ENCODE results near the gene SHISA9.
"Not testable (repeated sequence)": the region's sequence is repeated elsewhere in the genome, so short reads cannot be mapped to it uniquely, and the experiment has no call there.

The SHISA9 gene

DNA sequence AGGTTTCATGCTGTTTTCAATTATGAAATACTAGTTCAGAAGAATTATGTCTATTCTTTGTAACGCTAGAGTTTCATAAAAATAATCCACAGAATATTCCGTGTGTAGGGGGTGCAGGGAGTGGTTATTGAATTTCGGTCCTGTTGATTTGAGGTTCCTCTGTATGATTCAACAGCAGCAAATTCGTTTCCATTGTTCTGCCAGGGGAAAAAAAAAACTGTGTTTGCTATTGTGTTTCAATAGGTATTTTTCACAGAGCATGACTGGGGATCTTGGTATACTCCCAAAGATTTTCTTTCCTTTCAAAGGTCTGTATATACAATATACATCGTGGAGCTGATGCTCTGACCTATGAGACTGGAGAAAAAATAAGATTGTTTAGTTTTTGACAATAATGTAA lies 15.8 kb downstream of the SHISA9 start:
- H3K4me3 ChIP-seq (ENCODE audit: control insufficient read depth, low read depth, low read length): no peak overlapping the region
- TF ChIP-seq, protein P1, sequence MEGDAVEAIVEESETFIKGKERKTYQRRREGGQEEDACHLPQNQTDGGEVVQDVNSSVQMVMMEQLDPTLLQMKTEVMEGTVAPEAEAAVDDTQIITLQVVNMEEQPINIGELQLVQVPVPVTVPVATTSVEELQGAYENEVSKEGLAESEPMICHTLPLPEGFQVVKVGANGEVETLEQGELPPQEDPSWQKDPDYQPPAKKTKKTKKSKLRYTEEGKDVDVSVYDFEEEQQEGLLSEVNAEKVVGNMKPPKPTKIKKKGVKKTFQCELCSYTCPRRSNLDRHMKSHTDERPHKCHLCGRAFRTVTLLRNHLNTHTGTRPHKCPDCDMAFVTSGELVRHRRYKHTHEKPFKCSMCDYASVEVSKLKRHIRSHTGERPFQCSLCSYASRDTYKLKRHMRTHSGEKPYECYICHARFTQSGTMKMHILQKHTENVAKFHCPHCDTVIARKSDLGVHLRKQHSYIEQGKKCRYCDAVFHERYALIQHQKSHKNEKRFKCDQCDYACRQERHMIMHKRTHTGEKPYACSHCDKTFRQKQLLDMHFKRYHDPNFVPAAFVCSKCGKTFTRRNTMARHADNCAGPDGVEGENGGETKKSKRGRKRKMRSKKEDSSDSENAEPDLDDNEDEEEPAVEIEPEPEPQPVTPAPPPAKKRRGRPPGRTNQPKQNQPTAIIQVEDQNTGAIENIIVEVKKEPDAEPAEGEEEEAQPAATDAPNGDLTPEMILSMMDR (IDR thresholded peaks at IDR 0.05; ENCODE audit: control insufficient read depth, insufficient read depth, low read depth, low read length, missing control alignments): no peak
- DNase-seq (ENCODE audit: low read depth): no peak

DNA sequence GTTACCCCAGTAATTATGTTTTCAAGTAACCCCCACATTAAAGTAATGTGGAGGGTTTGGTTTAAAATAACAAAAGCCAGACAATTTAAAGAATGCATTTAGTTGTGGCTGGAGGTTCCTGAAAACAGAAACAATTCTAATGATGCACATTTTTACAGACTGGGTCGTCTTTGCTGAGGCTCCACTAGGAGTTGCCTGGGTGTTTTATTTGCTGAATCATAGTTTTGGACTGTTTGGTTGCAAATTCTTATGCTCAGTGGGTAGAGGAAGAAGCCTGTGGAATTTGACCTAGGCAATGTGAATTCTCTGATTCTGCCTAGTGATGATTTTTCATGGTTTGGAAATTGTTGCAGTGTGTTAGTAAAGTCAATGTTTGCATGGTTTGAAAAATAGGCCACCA lies 16.3 kb downstream of the SHISA9 start:
- TF ChIP-seq, protein P1 (IDR thresholded peaks at IDR 0.05; ENCODE audit: control insufficient read depth, insufficient read depth, low read depth, low read length, missing control alignments): no peak
- H3K4me3 ChIP-seq (ENCODE audit: control insufficient read depth, low read depth, low read length): no peak overlapping the region
- DNase-seq (ENCODE audit: low read depth): no peak

DNA sequence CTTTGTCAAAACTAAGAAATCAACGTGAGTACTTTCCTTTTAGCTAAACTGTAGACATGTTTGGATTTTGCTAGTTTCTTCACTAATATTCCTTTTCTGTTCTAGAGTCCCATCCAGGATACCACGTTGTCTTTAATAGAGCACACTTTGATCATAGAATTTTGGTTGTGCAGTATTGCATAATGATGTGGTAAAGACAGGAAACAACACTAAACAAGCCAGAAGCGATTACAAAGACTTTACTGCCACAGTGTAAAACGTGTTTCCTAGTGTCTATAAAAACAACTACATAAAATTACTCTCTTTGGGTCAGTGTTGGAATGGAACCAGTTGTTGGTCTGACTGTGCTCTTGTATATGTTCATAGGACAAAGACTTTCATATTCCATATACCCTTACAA lies 19.3 kb downstream of the SHISA9 start:
- no peak for DNase-seq (ENCODE audit: low read depth)
- no peak overlapping the region for H3K4me3 ChIP-seq (ENCODE audit: control insufficient read depth, low read depth, low read length)
- TF ChIP-seq, protein P1 (IDR thresholded peaks at IDR 0.05; ENCODE audit: control insufficient read depth, insufficient read depth, low read depth, low read length, missing control alignments): no peak

DNA sequence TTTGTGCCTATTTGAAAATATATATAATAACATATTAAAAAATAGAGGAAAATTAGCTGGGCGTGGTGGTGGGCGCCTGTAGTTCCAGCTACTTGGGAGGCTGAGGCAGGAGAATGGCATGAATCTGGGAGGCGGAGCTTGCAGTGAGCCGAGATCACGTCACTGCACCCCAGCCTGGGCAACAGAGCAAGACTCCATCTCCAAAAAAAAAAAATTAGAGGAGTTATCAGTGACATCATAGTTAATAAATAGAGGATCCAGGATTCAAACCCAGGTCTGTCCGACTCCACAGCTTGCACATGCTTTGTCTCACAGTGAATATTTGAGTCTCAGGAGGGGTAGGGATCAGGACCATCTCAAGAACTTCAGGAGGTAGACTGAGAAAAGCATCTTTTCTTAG lies 22.2 kb downstream of the SHISA9 start:
- DNase-seq (ENCODE audit: low read depth); H3K4me3 ChIP-seq (ENCODE audit: control insufficient read depth, low read depth, low read length): not testable (repeated sequence)

DNA sequence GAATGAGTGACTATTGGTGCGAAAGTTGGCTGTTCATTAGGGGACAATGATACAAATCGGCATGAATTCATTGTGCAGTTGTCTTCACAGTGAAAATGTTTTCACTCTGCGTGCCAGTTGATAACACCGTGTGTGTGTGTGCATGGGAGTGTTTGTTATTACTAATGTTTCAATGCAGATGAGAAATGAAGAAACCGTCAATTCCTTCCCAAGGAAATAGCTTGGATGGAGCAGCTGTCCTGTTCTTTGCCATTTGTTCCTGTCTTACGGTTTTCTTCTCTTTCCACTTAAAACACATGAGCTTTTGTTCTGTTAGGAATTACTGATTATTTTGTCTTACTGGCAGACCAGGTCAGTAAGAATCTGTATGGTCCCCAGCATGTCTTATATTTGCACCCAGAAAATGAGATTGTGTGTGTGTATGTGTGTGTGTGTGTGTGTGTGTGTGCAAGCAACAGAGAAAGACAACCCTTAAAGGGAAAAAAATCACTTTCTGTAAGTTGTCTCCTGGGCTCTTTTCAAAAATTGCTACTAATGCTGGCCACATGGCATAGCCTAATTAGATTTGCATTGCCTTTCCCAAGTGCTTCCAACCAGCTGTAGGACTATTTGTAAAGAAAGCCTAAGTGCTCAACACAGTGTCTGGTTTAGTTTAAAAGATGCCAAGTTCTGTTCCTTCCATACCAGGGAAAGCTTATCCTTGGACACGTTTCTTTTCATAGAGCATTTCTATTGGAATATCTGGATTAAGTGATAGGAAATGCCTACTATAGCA lies 23.8 kb downstream of the SHISA9 start:
- TF ChIP-seq, protein P1 (IDR thresholded peaks at IDR 0.05; ENCODE audit: control insufficient read depth, insufficient read depth, low read depth, low read length, missing control alignments): no peak
- no peak overlapping the region for H3K4me3 ChIP-seq (ENCODE audit: control insufficient read depth, low read depth, low read length)
- DNase-seq (ENCODE audit: low read depth): no peak

DNA sequence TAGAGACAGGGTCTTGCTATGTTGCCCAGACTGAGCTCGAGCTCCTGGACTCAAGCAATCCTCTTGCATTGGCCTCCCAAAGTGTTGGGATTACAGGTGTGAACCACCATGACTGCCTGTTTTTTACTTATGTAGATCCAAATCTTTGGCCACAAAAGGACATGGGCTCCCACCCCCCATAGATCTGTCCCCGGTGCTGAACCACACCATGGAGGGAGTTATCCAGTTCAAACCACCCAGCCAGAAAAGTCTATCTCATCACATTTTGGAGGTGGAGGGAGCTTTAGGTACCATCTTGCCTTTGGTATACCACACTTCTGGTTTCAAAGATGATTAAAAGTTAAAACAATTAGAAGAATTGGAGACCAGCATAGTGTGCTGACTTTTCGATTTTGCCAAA lies 26.2 kb downstream of the SHISA9 start:
- no peak for DNase-seq (ENCODE audit: low read depth)
- no peak overlapping the region for H3K4me3 ChIP-seq (ENCODE audit: control insufficient read depth, low read depth, low read length)
- TF ChIP-seq, protein P1 (IDR thresholded peaks at IDR 0.05; ENCODE audit: control insufficient read depth, insufficient read depth, low read depth, low read length, missing control alignments): no peak

DNA sequence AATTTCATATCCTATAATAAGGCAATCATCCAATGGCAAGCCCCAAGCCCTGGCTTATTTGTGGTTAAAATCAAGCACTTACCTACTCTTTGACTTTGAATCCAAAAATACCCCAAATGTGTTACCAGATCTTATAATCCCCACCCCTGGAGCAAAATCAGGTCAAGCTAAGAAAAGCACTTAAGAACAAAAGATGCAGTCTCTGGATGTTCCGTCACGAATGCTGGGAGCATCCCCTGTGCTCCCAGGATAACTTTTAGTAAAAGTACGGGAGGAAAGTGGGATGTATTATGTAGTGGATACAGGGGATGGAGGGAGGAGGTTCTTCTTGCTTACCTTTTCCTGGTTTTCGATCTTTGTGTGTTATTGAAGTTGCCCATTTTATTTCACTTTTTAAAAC lies 29.5 kb downstream of the SHISA9 start:
- TF ChIP-seq, protein P1 (IDR thresholded peaks at IDR 0.05; ENCODE audit: control insufficient read depth, insufficient read depth, low read depth, low read length, missing control alignments): no peak
- no peak overlapping the region for H3K4me3 ChIP-seq (ENCODE audit: control insufficient read depth, low read depth, low read length)
- DNase-seq (ENCODE audit: low read depth): no peak

Data from AG09309 (cell line).